MCF 10A (cell line): ENCODE measurements around the gene INPP5E. TPM values are rescaled to one million over a fixed set of nuclear protein-coding genes. Genes with fewer than 3 reads are reported as not detected.

ENCODE experiments used
- BruUV-seq: library from RNA; stranded (reverse); fragments of 400-500 nt; replicated peaks from 2 replicates; lab custom pipeline; 2021; lab: Mats Ljungman, UMichigan
- CTCF ChIA-PET: fragments of 300-600 bp; sonication (Branson Sonifier 250); formaldehyde crosslinking; extraction: SDS; loops from one replicate; lab custom pipeline; 2021; ENCODE audit warnings: antibody characterized with exemption, inconsistent platforms; lab: Yijun Ruan, JAX
- POLR2A ChIA-PET: fragments of 300-600, 350-650 bp; sonication (Branson Sonifier 250); formaldehyde crosslinking; extraction: SDS; loops from one replicate; lab custom pipeline; 2020; ENCODE audit warnings: antibody characterized with exemption, inconsistent platforms; lab: Yijun Ruan, JAX
- DNase-seq: peaks from one replicate; pipeline ENCODE4 v3.0.0-alpha.2; 2018; ENCODE audit not compliant: unreplicated experiment
- H3K27ac Mint-ChIP-seq: one replicate; pipeline ENCODE4 v1.8.0; 2022; ENCODE audit warnings: mild to moderate bottlenecking, low read depth, mixed read lengths; ENCODE audit not compliant: unreplicated experiment
- H3K27me3 Mint-ChIP-seq: one replicate; pipeline ENCODE4 v1.8.0; 2022; ENCODE audit warnings: mixed read lengths; ENCODE audit not compliant: insufficient read depth, unreplicated experiment
- H3K36me3 Mint-ChIP-seq: one replicate; pipeline ENCODE4 v1.8.0; 2022; ENCODE audit warnings: mild to moderate bottlenecking, moderate library complexity, mixed read lengths; ENCODE audit not compliant: insufficient read depth, unreplicated experiment
- H3K4me1 Mint-ChIP-seq: one replicate; pipeline ENCODE4 v1.8.0; 2022; ENCODE audit warnings: mixed read lengths; ENCODE audit not compliant: insufficient read depth, unreplicated experiment
- H3K4me3 Mint-ChIP-seq: one replicate; pipeline ENCODE4 v1.8.0; 2022; ENCODE audit warnings: mild to moderate bottlenecking, moderate library complexity, mixed read lengths; ENCODE audit not compliant: unreplicated experiment
- H3K9me3 Mint-ChIP-seq: one replicate; pipeline ENCODE4 v1.8.0; 2022; ENCODE audit warnings: mixed read lengths; ENCODE audit not compliant: unreplicated experiment
- CTCF ChIP-seq: fragments of 200-600 bp; IDR thresholded peaks from one replicate; pipeline ENCODE4 v1.8.0; 2022; ENCODE audit warnings: antibody characterized with exemption, mild to moderate bottlenecking; ENCODE audit not compliant: unreplicated experiment
- intact Hi-C: fragments of 100-400 bp; cut with micrococcal nuclease; formaldehyde crosslinking; loops from 2 replicates; pipeline ENCODE4 v1.14.1; 2022
- total RNA-seq: library from RNA; stranded (reverse); gene quantifications from 2 replicates; pipeline ENCODE4 v1.2.3, GENCODE V29; 2022

The INPP5E gene
- total RNA-seq, 1 experiment from 2014 or later, result 16.3 TPM

GRCh38 chr9:136385015-136385414 lies 54.6 kb downstream of the INPP5E start:
- BruUV-seq, result no TSS peak
- H3K4me3 Mint-ChIP-seq, result no peak overlapping the region
- CTCF ChIA-PET, result interaction anchor here (1.3 kb wide), 1 partner anchor 22 kb away, joined by 4 read pairs; the partner anchor contains the start of gene DNLZ
- DNase-seq, result no peak
- no peak for TF ChIP-seq CTCF
- POLR2A ChIA-PET, result interaction anchor here (0.8 to 1.1 kb wide), 2 partner anchors 8 to 40 kb away, joined by 3 read pairs; no protein-coding TSS in a partner anchor
- H3K36me3 Mint-ChIP-seq, result peaks cover 69% of the 10 kb centered on the region
- H3K4me1 Mint-ChIP-seq, result no peaks in the 10 kb centered on the region
- no peak overlapping the region for H3K27ac Mint-ChIP-seq
- no peaks in the 10 kb centered on the region for H3K9me3 Mint-ChIP-seq
- intact Hi-C loops, result no loop called here
- no peaks in the 10 kb centered on the region for H3K27me3 Mint-ChIP-seq

GRCh38 chr9:136383436-136383835 lies 56.2 kb downstream of the INPP5E start:
- Mint-ChIP-seq H3K36me3 (peaks cover 58% of the 10 kb centered on the region), H3K27me3 (no peaks in the 10 kb centered on the region), H3K27ac (no peak overlapping the region), H3K4me3 (no peak overlapping the region), H3K9me3 (no peaks in the 10 kb centered on the region), H3K4me1 (no peaks in the 10 kb centered on the region)
- DNase-seq, result no peak
- no peak for TF ChIP-seq CTCF
- ChIA-PET POLR2A (no interaction called here), CTCF (interaction anchor here (1.1 to 1.7 kb wide), 2 partner anchors 9 to 20 kb away, joined by 3 read pairs; partner anchors contain the start of gene DNLZ)
- intact Hi-C loops, result no loop called here
- no TSS peak for BruUV-seq

GRCh38 chr9:136381966-136382513 lies 57.6 kb downstream of the INPP5E start:
- DNase-seq, result no peak
- ChIA-PET CTCF (interaction anchor here (0.6 kb wide), 2 partner anchors 59 to 82 kb away, joined by 3 to 5 read pairs; no protein-coding TSS in a partner anchor), POLR2A (interaction anchor here (1.0 kb wide), 1 partner anchor 17 kb away, joined by 3 read pairs; no protein-coding TSS in a partner anchor)
- Mint-ChIP-seq H3K36me3 (peaks cover 44% of the 10 kb centered on the region), H3K27ac (no peak overlapping the region), H3K4me1 (no peaks in the 10 kb centered on the region), H3K27me3 (no peaks in the 10 kb centered on the region), H3K4me3 (no peak overlapping the region), H3K9me3 (no peaks in the 10 kb centered on the region)
- intact Hi-C loops, result no loop called here
- TF ChIP-seq CTCF, result no peak
- no TSS peak for BruUV-seq

GRCh38 chr9:136381311-136381710 lies 58.3 kb downstream of the INPP5E start:
- intact Hi-C loops, result no loop called here
- Mint-ChIP-seq H3K4me3 (no peak overlapping the region), H3K27ac (no peak overlapping the region), H3K36me3 (peaks cover 36% of the 10 kb centered on the region), H3K4me1 (no peaks in the 10 kb centered on the region), H3K27me3 (no peaks in the 10 kb centered on the region), H3K9me3 (no peaks in the 10 kb centered on the region)
- no TSS peak for BruUV-seq
- POLR2A ChIA-PET, result no interaction called here
- no peak for DNase-seq
- no peak for TF ChIP-seq CTCF
- CTCF ChIA-PET, result interaction anchor here (0.6 kb wide), 1 partner anchor 81 kb away, joined by 3 read pairs; no protein-coding TSS in a partner anchor
